K562 (cell line): Measurements from ENCODE around the gene UCP1. TPM values are rescaled to one million over a fixed set of nuclear protein-coding genes. Genes with fewer than 3 reads are reported as not detected.

Source experiments
- ATAC-seq: fragments of 200-7000 bp; cut with Tn5 transposase; 3 replicates; pipeline ENCODE4 v1.9.1; 2020; ENCODE audit warnings: moderate library complexity
- BruUV-seq: library from RNA; stranded (reverse); fragments of 400-500 nt; replicated peaks from 2 replicates; lab custom pipeline; 2021; lab: Mats Ljungman, UMichigan
- CTCF ChIA-PET: fragments of 300-600 bp; formaldehyde crosslinking; extraction: SDS; loops from one replicate; lab custom pipeline; 2021; ENCODE audit warnings: low intra/inter-chr PET ratio; lab: Yijun Ruan, JAX
- POLR2A ChIA-PET: fragments of 300-600, 350-650 bp; sonication (Branson Sonifier 250); formaldehyde crosslinking; extraction: SDS; loops from one replicate; lab custom pipeline; 2021; ENCODE audit warnings: antibody characterized with exemption, inconsistent platforms; lab: Yijun Ruan, JAX
- DNase-seq, 4 experiments: peaks; one replicate each; pipeline versions ENCODE4 v3.0.0 to v3.0.0-alpha.2; 2011 to 2018; ENCODE audit warnings: low spot score in 3 of 4, mixed read lengths in 3 of 4; ENCODE audit errors: extremely low read depth in 1 of 4
- FAIRE-seq: peaks from 2 replicates; lab custom pipeline; 2011; peaks lifted over from hg19 to GRCh38; lab: Jason Lieb, UNC
- H2AFZ ChIP-seq: 2 replicates; pipeline ENCODE4 v1.6.0; 2011; ENCODE audit warnings: low read depth, low read length, control low read depth, inconsistent platforms
- H3K27ac ChIP-seq: fragments of 200-600 bp; 3 replicates; pipeline ENCODE4 v1.8.0; 2011; ENCODE audit warnings: low read depth, mild to moderate bottlenecking, control low read depth, inconsistent platforms, low read length, moderate library complexity, mixed read lengths; ENCODE audit errors: extremely low read depth
- H3K27me3 ChIP-seq, 2 experiments: fragments of 300-600 bp in 1 of 2; 2 replicates in 1 of 2; 3 replicates in 1 of 2; pipeline versions ENCODE4 v1.6.0 to v1.8.0; 2011; ENCODE audit warnings: inconsistent platforms in 2 of 2, low read length in 2 of 2, mild to moderate bottlenecking in 1 of 2, mixed read lengths in 1 of 2, moderate library complexity in 1 of 2; ENCODE audit not compliant: control insufficient read depth in 2 of 2, insufficient read depth in 2 of 2
- H3K36me3 ChIP-seq: fragments of 300-600 bp; 3 replicates; pipeline ENCODE4 v1.8.0; 2011; ENCODE audit warnings: mild to moderate bottlenecking, low read length, inconsistent platforms; ENCODE audit not compliant: control insufficient read depth, insufficient read depth
- H3K4me1 ChIP-seq, 2 experiments: fragments of 200-600 bp in 1 of 2; replicated peaks in 1 of 2; 2 replicates in 1 of 2; 3 replicates in 1 of 2; pipeline versions ENCODE4 v1.5.1 to v1.8.0; 2011; ENCODE audit warnings: inconsistent platforms in 2 of 2, low read length in 2 of 2, mild to moderate bottlenecking in 1 of 2, mixed read lengths in 1 of 2, moderate library complexity in 1 of 2; ENCODE audit not compliant: control insufficient read depth in 2 of 2, insufficient read depth in 2 of 2
- H3K4me2 ChIP-seq: 2 replicates; pipeline ENCODE4 v1.6.1; 2011; ENCODE audit warnings: low read length, control low read depth, inconsistent platforms, mixed read lengths; ENCODE audit not compliant: insufficient read depth
- H3K4me3 ChIP-seq: fragments of 200-600 bp; sonication (generic), shearing (Covaris generic); 2 replicates; pipeline ENCODE4 v1.5.1; 2016; ENCODE audit warnings: control low read depth, inconsistent platforms
- H3K79me2 ChIP-seq: fragments of 200-600 bp; 3 replicates; pipeline ENCODE4 v1.8.0; 2011; ENCODE audit warnings: low read length, inconsistent platforms; ENCODE audit not compliant: control insufficient read depth, insufficient read depth
- H3K9ac ChIP-seq, 2 experiments: 2 replicates each; pipeline versions ENCODE4 v1.6.0 to v1.6.1; 2011; ENCODE audit warnings: low read depth in 2 of 2, low read length in 2 of 2, control low read depth in 1 of 2, inconsistent platforms in 1 of 2, mild to moderate bottlenecking in 1 of 2, mixed read lengths in 1 of 2; ENCODE audit not compliant: insufficient read depth in 1 of 2
- H3K9me1 ChIP-seq: one replicate; pipeline ENCODE4 v1.6.0; 2011; ENCODE audit warnings: inconsistent platforms, mild to moderate bottlenecking, low read length, moderate library complexity; ENCODE audit not compliant: control insufficient read depth, insufficient read depth
- H3K9me3 ChIP-seq: replicated peaks from 2 replicates; pipeline ENCODE4 v1.5.1; 2011; ENCODE audit warnings: low read depth, low read length, inconsistent platforms; ENCODE audit not compliant: control insufficient read depth, insufficient read depth
- H4K20me1 ChIP-seq: replicated peaks from 2 replicates; pipeline ENCODE4 v1.6.1; 2011; ENCODE audit warnings: low read length, inconsistent platforms, mixed read lengths; ENCODE audit not compliant: control insufficient read depth, insufficient read depth
- AFF4 ChIP-seq: sonication (generic); formaldehyde crosslinking; IDR thresholded peaks from 2 replicates; pipeline ENCODE4 v1.8.0; 2023; ENCODE audit warnings: mild to moderate bottlenecking, missing genetic modification reagents
- C11orf30 ChIP-seq: fragments of 450-650 bp; IDR thresholded peaks from 2 replicates; pipeline ENCODE4 v1.6.1; 2016; ENCODE audit warnings: low read depth, mild to moderate bottlenecking
- GTF3C2 ChIP-seq: IDR thresholded peaks from 3 replicates; pipeline ENCODE4 v1.6.1; 2011; ENCODE audit warnings: borderline replicate concordance, mild to moderate bottlenecking, moderate library complexity; ENCODE audit not compliant: insufficient read length; ENCODE audit errors: extremely low read depth
- MLX ChIP-seq, 2 experiments: fragments of 450-650 bp in 1 of 2; sonication (generic) in 1 of 2; formaldehyde crosslinking; conservative IDR thresholded peaks; 2 replicates each; pipeline versions ENCODE4 v1.4.0 to v1.8.1; 2020 to 2022; ENCODE audit warnings: mild to moderate bottlenecking in 1 of 2, missing genetic modification reagents in 1 of 2
- USF1 ChIP-seq: sonication (generic); formaldehyde crosslinking; IDR thresholded peaks from 2 replicates; pipeline ENCODE4 v1.9.0; 2022; ENCODE audit warnings: mild to moderate bottlenecking, missing genetic modification reagents
- ZNF57 ChIP-seq: fragments of 450-650 bp; formaldehyde crosslinking; IDR thresholded peaks from 2 replicates; pipeline ENCODE4 v1.4.0; 2020; ENCODE audit warnings: mild to moderate bottlenecking, moderate library complexity
- WGBS: fragments of 100-300 bp; shearing (Covaris generic); methylation state at CpG from one replicate; pipeline ENCODE4 v1.1.6; 2016; ENCODE audit warnings: low coverage, mixed read lengths; ENCODE audit not compliant: insufficient coverage; ENCODE audit errors: missing lambda C conversion rate; 5-methylcytosine and 5-hydroxymethylcytosine counted together
- in situ Hi-C: fragments of 300-500 bp; cut with MboI; formaldehyde crosslinking; loops from 4 replicates; pipeline ENCODE4 v1.15.0; 2018; ENCODE audit warnings: inconsistent platforms, mixed read lengths
- intact Hi-C: fragments of 100-400 bp; cut with micrococcal nuclease; formaldehyde crosslinking; loops from 2 replicates; pipeline ENCODE4 v1.14.2; 2022
- polyA plus RNA-seq, 8 experiments: library from polyadenylated mRNA; depleted of rRNA in 4 of 8; stranded (reverse) in 5 of 8; unstranded in 3 of 8; fragments of >200 nt; fragmentation: Nextera tagmentation in 2 of 8; fragmentation: Illumina TruSeq in 1 of 8; extraction: Ambion mirVana in 2 of 8; extraction: Trizol in 1 of 8; gene quantifications; 2 replicates each; pipeline versions ENCODE4 v1.2.1 to v1.2.3, GENCODE V29; 2011 to 2014; ENCODE audit warnings: inconsistent platforms in 1 of 8, missing spikeins in 1 of 8
- total RNA-seq, 7 experiments: library from RNA; depleted of rRNA in 6 of 7; stranded (reverse); fragments of >200 nt in 6 of 7; fragmentation: Illumina TruSeq in 2 of 7; extraction: Trizol in 2 of 7; gene quantifications; 2 replicates each; pipeline versions ENCODE4 v1.2.1 to v1.2.3, GENCODE V29; 2011 to 2021; ENCODE audit warnings: low replicate concordance in 1 of 7

Gene UCP1
- total and polyA plus RNA-seq, 9 of the 15 experiments (the other 6 are each of a cell fraction or from before 2014, with no cell fraction given) = not detected

- no peak for TF ChIP-seq MLX (CRISPR knock-in tag; conservative IDR thresholded peaks at IDR 0.05)
- TF ChIP-seq ZNF57 (CRISPR knock-in tag) = no peak
- TF ChIP-seq GTF3C2 = no peak
Observed at GRCh38 chr4:140559696-140560095, 9.1 kb downstream of the UCP1 start (continued).

GRCh38 chr4:140557831-140558435, 10.8 kb downstream of the UCP1 start:
- CTCF ChIA-PET = no interaction called here
- in situ Hi-C loops = no loop called here
- POLR2A ChIA-PET = no interaction called here
- TF ChIP-seq USF1 (CRISPR knock-in tag) = no peak
- TF ChIP-seq AFF4 (CRISPR knock-in tag) = no peak
- TF ChIP-seq C11orf30 = no peak
- TF ChIP-seq, all 486 proteins: peak for 0
- H3K27me3 ChIP-seq = no peaks in the 10 kb centered on the region
- no peaks in the 10 kb centered on the region for H3K36me3 ChIP-seq
- intact Hi-C loops = no loop called here
- FAIRE-seq (no peak), ATAC-seq (no peak), DNase-seq (no peak)
- H3K9me1 ChIP-seq = no peaks in the 10 kb centered on the region
- BruUV-seq = no TSS peak
- no peak overlapping the region for H3K4me2 ChIP-seq
- no peaks in the 10 kb centered on the region for H3K9me3 ChIP-seq
- no peak overlapping the region for H3K9ac ChIP-seq
- H3K79me2 ChIP-seq = no peaks in the 10 kb centered on the region
- H4K20me1 ChIP-seq = no peaks in the 10 kb centered on the region
- no peaks in the 10 kb centered on the region for H3K4me1 ChIP-seq
- no peak overlapping the region for H3K27ac ChIP-seq
- H3K4me3 ChIP-seq = no peak overlapping the region
- WGBS = 10% methylated on average over 4 of the region's 4 CpGs
- H2AFZ ChIP-seq = no peak overlapping the region
